Psoas muscle (tissue), 8 donors: ENCODE measurements around the gene SYNRG. TPM values are rescaled to one million over a fixed set of nuclear protein-coding genes. Genes with fewer than 3 reads are reported as not detected.
"Not testable (repeated sequence)": the region's sequence is repeated elsewhere in the genome, so short reads cannot be mapped to it uniquely, and the experiment has no call there.

Source experiments
- ATAC-seq, 4 donors: fragments of 200-7000 bp; cut with Tn5 transposase; one replicate each; pipeline ENCODE4 v1.9.1; 2020; ENCODE audit warnings: moderate library complexity in 3 of 4, mild to moderate bottlenecking in 2 of 4
- DNase-seq, 2 donors: peaks; one replicate each; pipeline ENCODE4 v3.0.0-alpha.2; 2020
- H3K27ac ChIP-seq: fragments of 200-600 bp; one replicate; pipeline ENCODE4 v1.8.0; 2022
- H3K27me3 ChIP-seq, 3 donors: fragments of 200-600 bp in 1 of 3; one replicate each; pipeline versions ENCODE4 v1.6.1 to v1.8.0; 2013 to 2022; ENCODE audit warnings: low read length in 2 of 3, mild to moderate bottlenecking in 2 of 3, moderate library complexity in 1 of 3; ENCODE audit not compliant: insufficient read depth in 3 of 3
- H3K36me3 ChIP-seq, 2 donors: fragments of 200-600 bp in 1 of 2; one replicate each; pipeline versions ENCODE4 v1.6.1 to v1.8.0; 2013 to 2022; ENCODE audit warnings: low read depth in 1 of 2, mild to moderate bottlenecking in 1 of 2, moderate library complexity in 1 of 2; ENCODE audit not compliant: insufficient read depth in 1 of 2
- H3K4me1 ChIP-seq: fragments of 200-600 bp; one replicate; pipeline ENCODE4 v1.8.0; 2022
- H3K4me3 ChIP-seq: fragments of 200-600 bp; one replicate; pipeline ENCODE4 v1.8.0; 2022; ENCODE audit warnings: mild to moderate bottlenecking
- H3K9me3 ChIP-seq: fragments of 200-600 bp; one replicate; pipeline ENCODE4 v1.8.0; 2022
- CTCF ChIP-seq: fragments of 200-600 bp; IDR thresholded peaks from one replicate; pipeline ENCODE4 v1.8.0; 2022; ENCODE audit warnings: antibody characterized with exemption
- WGBS, 3 donors: extraction: QIAGEN DNeasy Blood & Tissue Kit; methylation state at CpG; one replicate each; pipeline versions ENCODE4 v1.1.6 to v1.1.7; 2013; 5-methylcytosine and 5-hydroxymethylcytosine counted together
- intact Hi-C, 2 donors: fragments of 100-400 bp; cut with DNase I; formaldehyde crosslinking; loops; one replicate each; pipeline versions ENCODE4 v1.11.0 to v1.14.2; 2022
- polyA plus RNA-seq, 3 donors: library from polyadenylated mRNA; stranded (reverse); fragments of 200-250 nt; gene quantifications; one replicate each; pipeline ENCODE4 v1.2.3, GENCODE V29; 2013
- total RNA-seq, 4 donors: library from RNA; stranded (reverse); fragmentation: NEBNext Ultra II Directional in 2 of 4; extraction: Animal tissue kit (Norgen Biotek cat#: 25700) in 2 of 4; gene quantifications; one replicate each; pipeline versions ENCODE4 v1.2.1 to v1.2.4, GENCODE V29; 2021 to 2023
- donor health status: healthy with polysubstance abuse.
- donor health status: DM: no; HTN: no; CAD: no; lungs with moderate emphysema.
- donor health status: Bipolar disorder and iron deficiency.
- donor health status: healthy.
- donor health status: DM: yes; HTN: yes; CAD: no.
- donor health status: DM: no; HTN: no; CAD: no.
- donor health status: DM: no; HTN: no; CAD: no.
- donor health status: DM: yes; HTN: yes; CAD: no.

The SYNRG gene
- total and polyA plus RNA-seq, 7 donors: 5.1 to 43.1 (median 30.3) TPM

GRCh38 chr17:37643118-37643766, 34.0 kb upstream of the SYNRG start, which contains the start of gene DDX52:
Gene DDX52, minus strand, starts transcription at chr17:37643446. Its CDS starts 26 bp downstream, at chr17:37643420.
- ATAC-seq: peak; percentile 97 to 100 (median 98)
- Histone ChIP-seq H3K9me3 (no peaks in the 10 kb centered on the region), H3K4me3 (peak within 1 kb of the TSS; percentile 95), H3K4me1 (peaks cover 20% of the 10 kb centered on the region), H3K27ac (peak within 1 kb of the TSS; percentile 94), H3K36me3 (peaks cover 0 to 38% of the 10 kb centered on the region in 2 donors), H3K27me3 (peaks cover 0 to 26% (median 0%) of the 10 kb centered on the region in 3 donors)
- TF ChIP-seq CTCF: peak; percentile 6
- DNase-seq: peak; percentile 94 to 97
- intact Hi-C loops: loop anchor here in 1 of 2 donors (10.0 kb wide), 1 partner anchor 172 kb away; no protein-coding TSS in a partner anchor
- 0 to 1% (median 1%) methylated on average over 40 to 43 of the region's 43 CpGs for WGBS, 3 donors

- Histone ChIP-seq H3K9me3 (no peaks in the 10 kb centered on the region), H3K4me3 (peak overlapping the region; percentile 95), H3K4me1 (peaks cover 20% of the 10 kb centered on the region), H3K36me3 (peaks cover 0 to 43% of the 10 kb centered on the region in 2 donors), H3K27ac (peak overlapping the region; percentile 94), H3K27me3 (peaks cover 0 to 20% (median 0%) of the 10 kb centered on the region in 3 donors)
- no peak for DNase-seq
- ATAC-seq: peak; percentile 54 to 75 (median 64)
- TF ChIP-seq CTCF: no peak
- intact Hi-C loops: loop anchor here in 1 of 2 donors (10.0 kb wide), 1 partner anchor 172 kb away; no protein-coding TSS in a partner anchor
- WGBS, 3 donors: 0 to 3% (median 1%) methylated on average over 7 of the region's 7 CpGs
Measured at GRCh38 chr17:37642681-37643080, 33.5 kb upstream of the SYNRG start.

- intact Hi-C loops: loop anchor here in 1 of 2 donors (10.0 kb wide), 1 partner anchor 175 kb away; no protein-coding TSS in a partner anchor
- no peak for TF ChIP-seq CTCF
- Histone ChIP-seq H3K36me3 (peaks cover 0 to 70% of the 10 kb centered on the region in 2 donors), H3K4me3 (no peak overlapping the region), H3K27me3 (no peaks in the 10 kb centered on the region), H3K9me3 (no peaks in the 10 kb centered on the region), H3K27ac (no peak overlapping the region), H3K4me1 (peaks cover 20% of the 10 kb centered on the region)
- ATAC-seq: no peak
- DNase-seq: no peak
Measured at GRCh38 chr17:37640015-37640414, 30.8 kb upstream of the SYNRG start.

GRCh38 chr17:37637956-37638355, 28.7 kb upstream of the SYNRG start:
- DNase-seq: no peak
- intact Hi-C loops: no loop called here
- H3K36me3 ChIP-seq: peaks cover 0 to 85% of the 10 kb centered on the region in 2 donors

GRCh38 chr17:37616430-37616829, 7.2 kb upstream of the SYNRG start:
- DNase-seq, H3K4me1 ChIP-seq, H3K27me3 ChIP-seq, ATAC-seq, H3K4me3 ChIP-seq, intact Hi-C loops, H3K9me3 ChIP-seq, H3K27ac ChIP-seq: not testable (repeated sequence)
- peaks cover 10 to 94% of the 10 kb centered on the region in 2 donors for H3K36me3 ChIP-seq
- WGBS, 3 donors: 92 to 96% (median 95%) methylated on average over 6 of the region's 6 CpGs

More at GRCh38 chr17:37637956-37638355, 28.7 kb upstream of the SYNRG start:
- no peak for TF ChIP-seq CTCF
- ATAC-seq: no peak
- Histone ChIP-seq H3K9me3 (no peaks in the 10 kb centered on the region), H3K27ac (no peak overlapping the region), H3K4me1 (peaks cover 17% of the 10 kb centered on the region), H3K4me3 (no peak overlapping the region), H3K27me3 (no peaks in the 10 kb centered on the region)
